MCF 10A (cell line): Measurements from ENCODE around the gene RALGAPA1. TPM values are rescaled to one million over a fixed set of nuclear protein-coding genes. Genes with fewer than 3 reads are reported as not detected.
A peak's percentile ranks its signal among the peaks of the same experiment; 100 is the strongest.

Experiments used
- BruUV-seq: library from RNA; stranded (reverse); fragments of 400-500 nt; replicated peaks from 2 replicates; lab custom pipeline; 2021; lab: Mats Ljungman, UMichigan
- CTCF ChIA-PET: fragments of 300-600 bp; sonication (Branson Sonifier 250); formaldehyde crosslinking; extraction: SDS; loops from one replicate; lab custom pipeline; 2021; ENCODE audit warnings: antibody characterized with exemption, inconsistent platforms; lab: Yijun Ruan, JAX
- POLR2A ChIA-PET: fragments of 300-600, 350-650 bp; sonication (Branson Sonifier 250); formaldehyde crosslinking; extraction: SDS; loops from one replicate; lab custom pipeline; 2020; ENCODE audit warnings: antibody characterized with exemption, inconsistent platforms; lab: Yijun Ruan, JAX
- DNase-seq: peaks from one replicate; pipeline ENCODE4 v3.0.0-alpha.2; 2018; ENCODE audit not compliant: unreplicated experiment
- H3K27ac Mint-ChIP-seq: one replicate; pipeline ENCODE4 v1.8.0; 2022; ENCODE audit warnings: mild to moderate bottlenecking, low read depth, mixed read lengths; ENCODE audit not compliant: unreplicated experiment
- H3K27me3 Mint-ChIP-seq: one replicate; pipeline ENCODE4 v1.8.0; 2022; ENCODE audit warnings: mixed read lengths; ENCODE audit not compliant: insufficient read depth, unreplicated experiment
- H3K36me3 Mint-ChIP-seq: one replicate; pipeline ENCODE4 v1.8.0; 2022; ENCODE audit warnings: mild to moderate bottlenecking, moderate library complexity, mixed read lengths; ENCODE audit not compliant: insufficient read depth, unreplicated experiment
- H3K4me1 Mint-ChIP-seq: one replicate; pipeline ENCODE4 v1.8.0; 2022; ENCODE audit warnings: mixed read lengths; ENCODE audit not compliant: insufficient read depth, unreplicated experiment
- H3K4me3 Mint-ChIP-seq: one replicate; pipeline ENCODE4 v1.8.0; 2022; ENCODE audit warnings: mild to moderate bottlenecking, moderate library complexity, mixed read lengths; ENCODE audit not compliant: unreplicated experiment
- H3K9me3 Mint-ChIP-seq: one replicate; pipeline ENCODE4 v1.8.0; 2022; ENCODE audit warnings: mixed read lengths; ENCODE audit not compliant: unreplicated experiment
- CTCF ChIP-seq: fragments of 200-600 bp; IDR thresholded peaks from one replicate; pipeline ENCODE4 v1.8.0; 2022; ENCODE audit warnings: antibody characterized with exemption, mild to moderate bottlenecking; ENCODE audit not compliant: unreplicated experiment
- intact Hi-C: fragments of 100-400 bp; cut with micrococcal nuclease; formaldehyde crosslinking; loops from 2 replicates; pipeline ENCODE4 v1.14.1; 2022
- total RNA-seq: library from RNA; stranded (reverse); gene quantifications from 2 replicates; pipeline ENCODE4 v1.2.3, GENCODE V29; 2022

Gene RALGAPA1
- total RNA-seq, 1 experiment from 2014 or later: 52.3 TPM

GRCh38 chr14:35807131-35807961, 1.7 kb downstream of the RALGAPA1 start:
- H3K27me3 Mint-ChIP-seq: no peaks in the 10 kb centered on the region
- BruUV-seq: TSS peak; percentile 38
- intact Hi-C loops: no loop called here
- H3K36me3 Mint-ChIP-seq: peaks cover 13% of the 10 kb centered on the region
- peaks cover 11% of the 10 kb centered on the region for H3K4me1 Mint-ChIP-seq
- H3K9me3 Mint-ChIP-seq: no peaks in the 10 kb centered on the region
- ChIA-PET POLR2A (interaction anchor here (1.3 to 4.6 kb wide), 5 partner anchors 10 to 32 kb away, joined by 3 to 33 read pairs (median 12); partner anchors contain the start of gene BRMS1L), CTCF (interaction anchor here (0.6 to 5.1 kb wide), 4 partner anchors 10 to 1341 kb away, joined by 3 to 33 read pairs (median 16); no protein-coding TSS in a partner anchor)
- peak overlapping the region; percentile 95 for H3K4me3 Mint-ChIP-seq
- no peak for DNase-seq
- TF ChIP-seq CTCF: no peak
- H3K27ac Mint-ChIP-seq: peak overlapping the region; percentile 70

GRCh38 chr14:35806006-35806907, 2.8 kb downstream of the RALGAPA1 start:
- H3K36me3 Mint-ChIP-seq: peaks cover 14% of the 10 kb centered on the region
- CTCF ChIA-PET: interaction anchor here (0.6 to 5.1 kb wide), 4 partner anchors 11 to 1342 kb away, joined by 3 to 33 read pairs (median 16); no protein-coding TSS in a partner anchor
- intact Hi-C loops: no loop called here
- TF ChIP-seq CTCF: no peak
- H3K9me3 Mint-ChIP-seq: no peaks in the 10 kb centered on the region
- H3K4me1 Mint-ChIP-seq: peaks cover 11% of the 10 kb centered on the region
- no peak for DNase-seq
- H3K27me3 Mint-ChIP-seq: no peaks in the 10 kb centered on the region
- no peak overlapping the region for H3K4me3 Mint-ChIP-seq
- H3K27ac Mint-ChIP-seq: peak overlapping the region; percentile 70
- POLR2A ChIA-PET: interaction anchor here (1.0 to 4.6 kb wide), 5 partner anchors 11 to 21 kb away, joined by 4 to 33 read pairs (median 12); partner anchors contain the start of gene BRMS1L
- no TSS peak for BruUV-seq

GRCh38 chr14:35797796-35798195, 11.3 kb downstream of the RALGAPA1 start:
- peaks cover 6% of the 10 kb centered on the region for H3K4me1 Mint-ChIP-seq
- no TSS peak for BruUV-seq
- no peak for TF ChIP-seq CTCF
- intact Hi-C loops: no loop called here
- H3K27ac Mint-ChIP-seq: no peak overlapping the region
- H3K36me3 Mint-ChIP-seq: peaks cover 6% of the 10 kb centered on the region
- H3K4me3 Mint-ChIP-seq: no peak overlapping the region
- ChIA-PET POLR2A (interaction anchor here (0.6 to 0.8 kb wide), 2 partner anchors 10 to 60 kb away, joined by 3 read pairs; no protein-coding TSS in a partner anchor), CTCF (interaction anchor here (0.7 kb wide), 1 partner anchor 370 kb away, joined by 8 read pairs; no protein-coding TSS in a partner anchor)
- no peak for DNase-seq
- H3K27me3 Mint-ChIP-seq: no peaks in the 10 kb centered on the region
- no peaks in the 10 kb centered on the region for H3K9me3 Mint-ChIP-seq
